Stimulated activated CD4-positive, alpha-beta T cell treated with anti-CD3 and anti-CD28 coated beads, Interleukin-4, amount 100 ng/mL, for 24 hours (primary cell): ENCODE data around the gene PRIM2.
"Not testable (repeated sequence)": the region's sequence is repeated elsewhere in the genome, so short reads cannot be mapped to it uniquely, and the experiment has no call there.

Experiments used
- DNase-seq: peaks from one replicate; pipeline ENCODE4 v3.0.0-alpha.2; 2020

The PRIM2 gene

DNA sequence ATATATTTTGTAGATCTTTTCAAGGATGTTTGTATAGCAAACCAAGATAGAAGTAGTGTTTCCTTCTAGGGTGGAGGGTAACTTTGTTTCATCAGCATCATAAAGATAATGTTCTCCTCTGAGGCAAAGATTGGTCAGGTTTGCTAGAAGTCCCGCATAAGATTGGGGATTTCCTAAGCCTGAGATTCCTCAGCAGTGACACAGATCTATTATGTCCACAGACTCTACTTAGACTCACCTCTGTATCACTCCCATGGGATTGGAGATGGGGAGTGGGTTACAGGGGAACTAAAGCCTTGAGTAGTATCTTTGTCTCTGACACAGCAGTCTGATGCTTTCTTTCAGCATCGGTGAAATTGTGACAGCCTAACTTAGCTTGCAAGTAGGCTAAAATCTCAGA, 341.1 kb downstream of the PRIM2 start:
- DNase-seq = not testable (repeated sequence)

GRCh38 chr6:57659794-57660193, 342.4 kb downstream of the PRIM2 start:
- not testable (repeated sequence) for DNase-seq

DNA sequence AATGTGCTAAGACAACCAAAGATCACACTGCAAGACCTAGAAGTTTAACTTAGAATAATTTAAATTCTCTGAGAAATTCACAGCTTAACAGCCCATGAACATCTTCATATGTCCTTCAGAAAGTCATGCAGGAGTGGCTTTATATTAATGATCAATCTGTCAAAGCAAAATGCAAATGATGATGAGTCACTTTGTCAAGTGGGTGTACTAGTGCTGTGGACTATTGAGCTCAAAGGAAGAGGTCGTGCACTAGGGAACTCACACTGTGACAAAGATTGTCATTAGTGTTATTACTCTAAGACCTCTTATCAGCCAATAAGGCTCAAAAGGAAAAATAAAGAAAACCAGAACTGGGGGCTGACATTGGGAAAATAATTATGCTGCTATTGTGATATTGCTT, 343.5 kb downstream of the PRIM2 start:
- DNase-seq = not testable (repeated sequence)

DNA sequence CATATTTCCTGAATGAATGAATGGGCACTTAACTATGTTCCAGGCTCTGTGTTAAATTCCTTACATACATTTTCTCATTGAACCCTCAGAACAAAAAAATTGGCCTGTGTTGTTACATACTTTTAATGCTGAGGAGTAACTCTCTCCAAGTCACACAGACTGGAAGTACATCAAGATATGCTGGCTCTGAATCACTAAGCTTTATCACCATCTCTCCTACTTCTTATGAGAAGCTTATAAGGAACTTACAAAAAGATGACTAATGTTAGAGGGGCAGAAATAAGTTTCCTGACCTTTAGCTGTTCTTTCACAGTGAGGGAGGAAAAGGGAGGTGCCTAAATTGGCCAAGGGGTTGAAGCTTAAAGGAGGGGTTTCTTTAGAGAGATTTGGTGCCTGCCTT, 350.7 kb downstream of the PRIM2 start:
- DNase-seq = not testable (repeated sequence)

- not testable (repeated sequence) for DNase-seq
Measured at GRCh38 chr6:57671237-57671636, 353.8 kb downstream of the PRIM2 start.

- DNase-seq = not testable (repeated sequence)
Measured at GRCh38 chr6:57671937-57672627, 354.7 kb downstream of the PRIM2 start.

DNA sequence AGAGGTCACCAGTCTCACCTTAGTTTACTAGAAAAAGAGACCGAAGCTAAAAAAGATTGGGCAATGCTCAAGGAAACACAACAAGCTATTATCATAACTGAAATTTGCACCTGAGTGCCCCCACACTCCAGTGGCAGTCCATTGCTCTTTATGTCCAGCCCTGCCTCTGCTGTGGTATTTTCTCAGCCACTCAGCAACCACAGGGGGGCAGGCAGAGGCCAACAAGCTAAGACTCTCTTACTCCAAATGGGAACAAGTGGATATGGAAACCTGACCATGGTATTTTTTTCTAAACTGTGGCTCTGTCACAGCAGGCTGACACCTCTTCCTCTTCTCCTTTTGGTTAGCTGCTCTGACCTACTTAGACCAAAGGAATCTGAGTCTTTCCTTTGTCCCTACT, 355.9 kb downstream of the PRIM2 start:
- not testable (repeated sequence) for DNase-seq

DNA sequence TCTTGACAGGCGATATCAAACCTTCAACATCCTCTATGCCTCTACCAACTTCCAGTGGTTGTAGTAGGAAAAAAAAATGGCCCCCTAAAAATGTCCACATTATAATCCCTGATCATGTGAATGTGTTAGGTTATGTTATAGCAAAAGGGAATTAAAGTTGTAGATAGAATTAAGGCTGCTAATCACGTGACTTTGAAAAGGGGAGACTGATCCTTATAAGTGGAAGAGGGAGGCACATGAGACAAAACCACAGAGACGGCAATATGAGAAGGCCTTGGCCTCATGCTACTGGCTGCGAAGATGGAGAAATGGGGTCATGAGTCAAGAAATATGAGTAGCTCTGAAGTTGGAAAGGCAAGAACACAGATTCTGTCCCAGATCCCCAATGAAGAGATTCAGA, 358.0 kb downstream of the PRIM2 start:
- DNase-seq = not testable (repeated sequence)

DNA sequence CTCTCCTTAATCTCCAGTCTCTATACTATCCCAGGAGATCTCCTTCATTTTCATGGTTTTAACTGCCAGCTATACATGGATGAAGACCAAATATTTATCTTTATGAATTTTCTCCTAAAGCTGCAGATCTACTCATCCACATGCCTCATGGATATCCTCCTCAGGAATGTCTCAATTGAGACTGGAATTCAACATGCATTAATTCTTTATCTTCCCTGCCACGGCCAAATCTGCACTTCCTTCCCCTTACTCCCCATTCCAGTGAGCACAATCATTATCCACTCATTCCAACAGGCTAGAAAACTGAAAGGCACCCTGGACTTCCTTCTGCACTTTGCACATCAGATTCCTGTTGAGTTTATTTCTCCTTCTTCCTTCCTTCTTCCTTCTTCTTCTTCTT, 379.0 kb downstream of the PRIM2 start:
- not testable (repeated sequence) for DNase-seq
